HepG2 (cell line): ENCODE results near the gene TNFRSF6B.

Experiments used
- MXI1 ChIP-seq: IDR thresholded peaks from 3 replicates; pipeline ENCODE4 v1.6.1; 2012; ENCODE audit warnings: low read depth, low read length, inconsistent platforms, borderline replicate concordance
- NR2C2 ChIP-seq: sonication (generic); formaldehyde crosslinking; IDR thresholded peaks from 2 replicates; pipeline ENCODE4 v1.4.0; 2020; ENCODE audit warnings: missing genetic modification reagents, mild to moderate bottlenecking, moderate library complexity, borderline replicate concordance
- NRL ChIP-seq: sonication (generic); formaldehyde crosslinking; IDR thresholded peaks from 2 replicates; pipeline ENCODE4 v1.5.0; 2020; ENCODE audit warnings: missing genetic modification reagents, mild to moderate bottlenecking, moderate library complexity, borderline replicate concordance
- REPIN1 ChIP-seq: sonication (generic); formaldehyde crosslinking; IDR thresholded peaks from 2 replicates; pipeline ENCODE4 v1.8.0; 2022; ENCODE audit warnings: missing genetic modification reagents, low read depth, mild to moderate bottlenecking, borderline replicate concordance
- STAG1 ChIP-seq: sonication (generic); formaldehyde crosslinking; IDR thresholded peaks from 2 replicates; pipeline ENCODE4 v1.4.0; 2020; ENCODE audit warnings: missing genetic modification reagents
- ZFY ChIP-seq: sonication (generic); formaldehyde crosslinking; IDR thresholded peaks from 2 replicates; pipeline ENCODE4 v1.4.0; 2020; ENCODE audit warnings: missing genetic modification reagents
- ZNF431 ChIP-seq: sonication (generic); formaldehyde crosslinking; IDR thresholded peaks from 2 replicates; pipeline ENCODE4 v1.9.0; 2022; ENCODE audit warnings: missing genetic modification reagents, low read depth, mild to moderate bottlenecking, borderline replicate concordance
- ZNF737 ChIP-seq: sonication (generic); formaldehyde crosslinking; IDR thresholded peaks from 2 replicates; pipeline ENCODE4 v1.5.0; 2020; ENCODE audit warnings: missing genetic modification reagents, mild to moderate bottlenecking, borderline replicate concordance
- ZNF761 ChIP-seq: sonication (generic); formaldehyde crosslinking; conservative IDR thresholded peaks from 2 replicates; pipeline ENCODE4 v1.4.0; 2020; ENCODE audit warnings: mild to moderate bottlenecking, missing genetic modification reagents
- TF ChIP-seq, protein P1 (sequence below): sonication (generic); formaldehyde crosslinking; IDR thresholded peaks from 2 replicates; pipeline ENCODE4 v1.4.0; 2020; ENCODE audit warnings: mild to moderate bottlenecking, missing genetic modification reagents, borderline replicate concordance
- TF ChIP-seq, protein P2 (sequence below): sonication (generic); formaldehyde crosslinking; IDR thresholded peaks from one replicate; pipeline ENCODE4 v1.5.1; 2020; ENCODE audit warnings: mild to moderate bottlenecking, missing genetic modification reagents; ENCODE audit errors: not compliant biosample characterization
- TF ChIP-seq, protein P3 (sequence below): IDR thresholded peaks from 2 replicates; pipeline ENCODE4 v1.6.1; 2012; ENCODE audit warnings: inconsistent platforms

DNA sequence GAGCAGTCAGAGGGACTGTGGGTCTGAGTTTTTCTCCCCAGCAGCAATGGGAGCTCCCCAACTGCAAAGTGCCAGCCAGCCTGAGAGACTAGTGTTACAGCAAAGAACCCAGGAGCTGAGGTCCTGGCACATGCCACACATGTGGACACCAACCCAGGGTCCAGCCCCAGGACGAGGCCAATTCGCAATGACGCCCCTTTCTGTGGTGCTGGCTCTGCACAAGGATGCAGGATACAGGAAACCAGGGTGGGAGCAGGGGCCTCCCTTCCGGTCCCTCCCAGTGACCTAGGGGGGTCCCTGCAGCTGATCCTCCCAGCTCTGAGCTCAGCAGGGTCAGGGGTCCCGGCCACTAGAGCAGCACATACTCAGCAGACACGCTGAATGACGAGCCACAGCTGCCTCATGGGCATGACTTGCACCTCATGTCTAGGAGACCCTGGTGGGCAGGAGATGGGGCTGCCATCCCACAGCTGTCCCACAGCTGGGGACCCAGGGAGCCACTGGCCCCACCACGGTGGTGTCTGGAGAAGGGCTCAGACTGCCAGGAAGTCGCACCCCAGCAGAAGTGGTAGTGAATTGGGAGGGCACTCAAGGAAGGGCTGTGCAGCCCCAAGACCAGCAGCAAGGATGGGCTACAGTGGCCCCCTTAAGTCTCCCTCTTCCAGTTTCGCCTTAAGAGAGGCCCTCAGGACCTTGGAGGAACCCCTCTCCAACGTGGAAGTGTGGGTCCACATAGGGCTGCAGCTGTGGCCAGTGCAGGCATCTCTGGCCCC lies 7.7 kb downstream of the TNFRSF6B start:
- TF ChIP-seq ZFY (CRISPR knock-in tag) (no peak), REPIN1 (CRISPR knock-in tag) (no peak), ZNF737 (CRISPR knock-in tag) (no peak), MXI1 (no peak), ZNF761 (CRISPR knock-in tag) (no peak), NRL (CRISPR knock-in tag) (no peak), NR2C2 (CRISPR knock-in tag) (no peak), ZNF431 (CRISPR knock-in tag) (no peak), STAG1 (no peak)
- TF ChIP-seq, protein P1, sequence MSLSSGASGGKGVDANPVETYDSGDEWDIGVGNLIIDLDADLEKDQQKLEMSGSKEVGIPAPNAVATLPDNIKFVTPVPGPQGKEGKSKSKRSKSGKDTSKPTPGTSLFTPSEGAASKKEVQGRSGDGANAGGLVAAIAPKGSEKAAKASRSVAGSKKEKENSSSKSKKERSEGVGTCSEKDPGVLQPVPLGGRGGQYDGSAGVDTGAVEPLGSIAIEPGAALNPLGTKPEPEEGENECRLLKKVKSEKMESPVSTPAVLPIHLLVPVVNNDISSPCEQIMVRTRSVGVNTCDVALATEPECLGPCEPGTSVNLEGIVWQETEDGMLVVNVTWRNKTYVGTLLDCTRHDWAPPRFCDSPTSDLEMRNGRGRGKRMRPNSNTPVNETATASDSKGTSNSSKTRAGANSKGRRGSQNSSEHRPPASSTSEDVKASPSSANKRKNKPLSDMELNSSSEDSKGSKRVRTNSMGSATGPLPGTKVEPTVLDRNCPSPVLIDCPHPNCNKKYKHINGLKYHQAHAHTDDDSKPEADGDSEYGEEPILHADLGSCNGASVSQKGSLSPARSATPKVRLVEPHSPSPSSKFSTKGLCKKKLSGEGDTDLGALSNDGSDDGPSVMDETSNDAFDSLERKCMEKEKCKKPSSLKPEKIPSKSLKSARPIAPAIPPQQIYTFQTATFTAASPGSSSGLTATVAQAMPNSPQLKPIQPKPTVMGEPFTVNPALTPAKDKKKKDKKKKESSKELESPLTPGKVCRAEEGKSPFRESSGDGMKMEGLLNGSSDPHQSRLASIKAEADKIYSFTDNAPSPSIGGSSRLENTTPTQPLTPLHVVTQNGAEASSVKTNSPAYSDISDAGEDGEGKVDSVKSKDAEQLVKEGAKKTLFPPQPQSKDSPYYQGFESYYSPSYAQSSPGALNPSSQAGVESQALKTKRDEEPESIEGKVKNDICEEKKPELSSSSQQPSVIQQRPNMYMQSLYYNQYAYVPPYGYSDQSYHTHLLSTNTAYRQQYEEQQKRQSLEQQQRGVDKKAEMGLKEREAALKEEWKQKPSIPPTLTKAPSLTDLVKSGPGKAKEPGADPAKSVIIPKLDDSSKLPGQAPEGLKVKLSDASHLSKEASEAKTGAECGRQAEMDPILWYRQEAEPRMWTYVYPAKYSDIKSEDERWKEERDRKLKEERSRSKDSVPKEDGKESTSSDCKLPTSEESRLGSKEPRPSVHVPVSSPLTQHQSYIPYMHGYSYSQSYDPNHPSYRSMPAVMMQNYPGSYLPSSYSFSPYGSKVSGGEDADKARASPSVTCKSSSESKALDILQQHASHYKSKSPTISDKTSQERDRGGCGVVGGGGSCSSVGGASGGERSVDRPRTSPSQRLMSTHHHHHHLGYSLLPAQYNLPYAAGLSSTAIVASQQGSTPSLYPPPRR (CRISPR knock-in tag), result no peak
- TF ChIP-seq, protein P2, sequence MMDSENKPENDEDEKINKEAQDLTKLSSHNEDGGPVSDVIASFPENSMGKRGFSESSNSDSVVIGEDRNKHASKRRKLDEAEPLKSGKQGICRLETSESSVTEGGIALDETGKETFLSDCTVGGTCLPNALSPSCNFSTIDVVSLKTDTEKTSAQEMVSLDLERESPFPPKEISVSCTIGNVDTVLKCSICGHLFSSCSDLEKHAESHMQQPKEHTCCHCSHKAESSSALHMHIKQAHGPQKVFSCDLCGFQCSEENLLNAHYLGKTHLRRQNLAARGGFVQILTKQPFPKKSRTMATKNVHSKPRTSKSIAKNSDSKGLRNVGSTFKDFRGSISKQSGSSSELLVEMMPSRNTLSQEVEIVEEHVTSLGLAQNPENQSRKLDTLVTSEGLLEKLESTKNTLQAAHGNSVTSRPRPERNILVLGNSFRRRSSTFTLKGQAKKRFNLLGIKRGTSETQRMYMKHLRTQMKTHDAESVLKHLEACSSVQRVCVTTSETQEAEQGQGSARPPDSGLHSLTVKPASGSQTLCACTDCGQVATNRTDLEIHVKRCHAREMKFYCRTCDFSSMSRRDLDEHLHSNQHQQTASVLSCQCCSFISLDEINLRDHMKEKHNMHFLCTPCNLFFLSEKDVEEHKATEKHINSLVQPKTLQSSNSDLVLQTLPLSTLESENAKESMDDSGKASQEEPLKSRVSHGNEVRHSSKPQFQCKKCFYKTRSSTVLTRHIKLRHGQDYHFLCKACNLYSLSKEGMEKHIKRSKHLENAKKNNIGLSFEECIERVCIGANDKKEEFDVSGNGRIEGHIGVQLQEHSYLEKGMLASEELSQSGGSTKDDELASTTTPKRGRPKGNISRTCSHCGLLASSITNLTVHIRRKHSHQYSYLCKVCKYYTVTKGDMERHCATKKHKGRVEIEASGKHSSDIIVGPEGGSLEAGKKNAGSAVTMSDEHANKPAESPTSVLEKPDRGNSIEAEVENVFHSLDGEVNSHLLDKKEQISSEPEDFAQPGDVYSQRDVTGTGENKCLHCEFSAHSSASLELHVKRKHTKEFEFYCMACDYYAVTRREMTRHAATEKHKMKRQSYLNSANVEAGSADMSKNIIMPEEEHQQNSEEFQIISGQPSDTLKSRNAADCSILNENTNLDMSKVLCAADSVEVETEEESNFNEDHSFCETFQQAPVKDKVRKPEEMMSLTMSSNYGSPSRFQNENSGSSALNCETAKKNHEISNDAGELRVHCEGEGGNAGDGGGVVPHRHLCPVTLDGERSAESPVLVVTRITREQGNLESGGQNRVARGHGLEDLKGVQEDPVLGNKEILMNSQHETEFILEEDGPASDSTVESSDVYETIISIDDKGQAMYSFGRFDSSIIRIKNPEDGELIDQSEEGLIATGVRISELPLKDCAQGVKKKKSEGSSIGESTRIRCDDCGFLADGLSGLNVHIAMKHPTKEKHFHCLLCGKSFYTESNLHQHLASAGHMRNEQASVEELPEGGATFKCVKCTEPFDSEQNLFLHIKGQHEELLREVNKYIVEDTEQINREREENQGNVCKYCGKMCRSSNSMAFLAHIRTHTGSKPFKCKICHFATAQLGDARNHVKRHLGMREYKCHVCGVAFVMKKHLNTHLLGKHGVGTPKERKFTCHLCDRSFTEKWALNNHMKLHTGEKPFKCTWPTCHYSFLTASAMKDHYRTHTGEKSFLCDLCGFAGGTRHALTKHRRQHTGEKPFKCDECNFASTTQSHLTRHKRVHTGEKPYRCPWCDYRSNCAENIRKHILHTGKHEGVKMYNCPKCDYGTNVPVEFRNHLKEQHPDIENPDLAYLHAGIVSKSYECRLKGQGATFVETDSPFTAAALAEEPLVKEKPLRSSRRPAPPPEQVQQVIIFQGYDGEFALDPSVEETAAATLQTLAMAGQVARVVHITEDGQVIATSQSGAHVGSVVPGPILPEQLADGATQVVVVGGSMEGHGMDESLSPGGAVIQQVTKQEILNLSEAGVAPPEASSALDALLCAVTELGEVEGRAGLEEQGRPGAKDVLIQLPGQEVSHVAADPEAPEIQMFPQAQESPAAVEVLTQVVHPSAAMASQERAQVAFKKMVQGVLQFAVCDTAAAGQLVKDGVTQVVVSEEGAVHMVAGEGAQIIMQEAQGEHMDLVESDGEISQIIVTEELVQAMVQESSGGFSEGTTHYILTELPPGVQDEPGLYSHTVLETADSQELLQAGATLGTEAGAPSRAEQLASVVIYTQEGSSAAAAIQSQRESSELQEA (CRISPR knock-in tag), result no peak
- TF ChIP-seq, protein P3, sequence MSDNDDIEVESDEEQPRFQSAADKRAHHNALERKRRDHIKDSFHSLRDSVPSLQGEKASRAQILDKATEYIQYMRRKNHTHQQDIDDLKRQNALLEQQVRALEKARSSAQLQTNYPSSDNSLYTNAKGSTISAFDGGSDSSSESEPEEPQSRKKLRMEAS, result no peak
